Measurements from ENCODE around the gene C21orf58.

GRCh38 chr21:46366561-46366960 is 42.9 kb upstream of the C21orf58 start:
- TF ChIP-seq CTCF (IDR thresholded peaks at IDR 0.05; ENCODE audit: low read length) (no peak), EZH2 (IDR thresholded peaks at IDR 0.05; ENCODE audit: borderline replicate concordance, low read length) (no peak)

All from OCI-LY1 (cell line).